Loucy (cell line): ENCODE data around the gene TTC39B.
A peak's percentile ranks its signal among the peaks of the same experiment; 100 is the strongest.

ENCODE experiments used
- H2AFZ ChIP-seq: fragments of 200-600 bp; sonication (generic); 2 replicates; pipeline ENCODE4 v1.6.0; 2016; ENCODE audit warnings: antibody characterized with exemption, mild to moderate bottlenecking, low read length, moderate library complexity
- H3F3A ChIP-seq: fragments of 200-600 bp; 2 replicates; pipeline ENCODE4 v1.6.0; 2016; ENCODE audit warnings: antibody characterized with exemption, low read depth, mild to moderate bottlenecking
- H3K27me3 ChIP-seq: fragments of 200-600 bp; sonication (generic); 2 replicates; pipeline ENCODE4 v1.6.1; 2014; ENCODE audit warnings: low read length, mild to moderate bottlenecking; ENCODE audit not compliant: insufficient read depth, poor library complexity, severe bottlenecking
- H3K36me3 ChIP-seq: fragments of 200-600 bp; sonication (generic); 2 replicates; pipeline ENCODE4 v1.6.1; 2016; ENCODE audit warnings: low read length; ENCODE audit not compliant: insufficient read depth
- H3K4me1 ChIP-seq: fragments of 200-600 bp; sonication (generic); 2 replicates; pipeline ENCODE4 v1.5.1; 2014; ENCODE audit warnings: low read length, mild to moderate bottlenecking; ENCODE audit not compliant: insufficient read depth, poor library complexity, severe bottlenecking
- H3K4me2 ChIP-seq: fragments of 200-600 bp; sonication (generic); 2 replicates; pipeline ENCODE4 v1.6.0; 2014; ENCODE audit warnings: antibody characterized with exemption, low read length, low read depth, mild to moderate bottlenecking; ENCODE audit not compliant: poor library complexity, severe bottlenecking
- H3K4me3 ChIP-seq: fragments of 200-600 bp; sonication (generic); 2 replicates; pipeline ENCODE4 v1.5.1; 2014; ENCODE audit warnings: low read length, mild to moderate bottlenecking, mixed read lengths; ENCODE audit not compliant: poor library complexity, severe bottlenecking
- H3K79me2 ChIP-seq: fragments of 200-600 bp; sonication (generic); 2 replicates; pipeline ENCODE4 v1.6.1; 2014; ENCODE audit warnings: low read length; ENCODE audit not compliant: insufficient read depth
- H3K9ac ChIP-seq: fragments of 200-600 bp; sonication (generic); 2 replicates; pipeline ENCODE4 v1.6.0; 2014; ENCODE audit warnings: mild to moderate bottlenecking, low read depth, low read length, moderate library complexity; ENCODE audit not compliant: poor library complexity, severe bottlenecking
- H3K9me2 ChIP-seq: fragments of 200-600 bp; sonication (generic); replicated peaks from 2 replicates; pipeline ENCODE4 v1.6.1; 2016; ENCODE audit warnings: low read depth, low read length, mixed read lengths
- H3K9me3 ChIP-seq: fragments of 200-600 bp; sonication (generic); 2 replicates; pipeline ENCODE4 v1.6.1; 2014; ENCODE audit warnings: mild to moderate bottlenecking, antibody characterized with exemption, low read length, low read depth; ENCODE audit not compliant: insufficient read depth
- H4K20me1 ChIP-seq: fragments of 200-600 bp; sonication (generic); 2 replicates; pipeline ENCODE4 v1.6.0; 2014; ENCODE audit warnings: antibody characterized with exemption, low read length, mild to moderate bottlenecking; ENCODE audit not compliant: insufficient read depth, poor library complexity, severe bottlenecking
- EZH2phosphoT487 ChIP-seq: fragments of 200-600 bp; IDR thresholded peaks from 2 replicates; pipeline ENCODE4 v1.6.1; 2018; ENCODE audit warnings: antibody characterized with exemption, mild to moderate bottlenecking, moderate library complexity, borderline replicate concordance
- TF ChIP-seq, protein P1 (sequence below): fragments of 200-600 bp; sonication (generic); conservative IDR thresholded peaks from 2 replicates; pipeline ENCODE4 v1.5.1; 2014; ENCODE audit warnings: mild to moderate bottlenecking, antibody characterized with exemption, low read length

Gene TTC39B

DNA sequence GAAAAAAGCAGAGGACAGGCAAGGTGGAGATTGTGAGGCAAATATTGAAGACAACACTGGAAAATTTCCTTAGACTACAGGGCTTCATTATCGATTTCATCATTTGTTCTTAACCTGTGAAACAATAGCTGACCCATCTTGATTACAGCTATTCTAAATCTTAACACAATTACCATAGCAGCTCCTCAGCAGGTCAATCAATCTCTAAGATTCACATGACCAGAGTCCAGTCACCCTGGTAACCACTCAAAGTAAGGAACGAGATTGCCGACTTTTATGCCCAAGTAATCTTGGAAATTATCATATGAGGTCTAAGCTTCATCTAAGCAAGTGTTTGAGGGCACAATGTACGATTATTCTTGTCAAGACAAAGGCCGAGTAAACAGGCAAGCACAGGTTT, 93.8 kb downstream of the TTC39B start:
- H2AFZ ChIP-seq: no peak overlapping the region
- H3K36me3 ChIP-seq: peaks cover 6% of the 10 kb centered on the region; the same call in 1 of the 2 replicates
- H3K9me3 ChIP-seq: no peaks in the 10 kb centered on the region
- no peak for TF ChIP-seq EZH2phosphoT487
- no peaks in the 10 kb centered on the region for H3F3A ChIP-seq
- no peaks in the 10 kb centered on the region for H4K20me1 ChIP-seq
- no peaks in the 10 kb centered on the region for H3K9me2 ChIP-seq
- no peaks in the 10 kb centered on the region for H3K79me2 ChIP-seq
- H3K4me1 ChIP-seq: no peaks in the 10 kb centered on the region
- H3K27me3 ChIP-seq: no peaks in the 10 kb centered on the region
- no peak overlapping the region for H3K4me2 ChIP-seq
- H3K4me3 ChIP-seq: no peak overlapping the region
- H3K9ac ChIP-seq: no peak overlapping the region

DNA sequence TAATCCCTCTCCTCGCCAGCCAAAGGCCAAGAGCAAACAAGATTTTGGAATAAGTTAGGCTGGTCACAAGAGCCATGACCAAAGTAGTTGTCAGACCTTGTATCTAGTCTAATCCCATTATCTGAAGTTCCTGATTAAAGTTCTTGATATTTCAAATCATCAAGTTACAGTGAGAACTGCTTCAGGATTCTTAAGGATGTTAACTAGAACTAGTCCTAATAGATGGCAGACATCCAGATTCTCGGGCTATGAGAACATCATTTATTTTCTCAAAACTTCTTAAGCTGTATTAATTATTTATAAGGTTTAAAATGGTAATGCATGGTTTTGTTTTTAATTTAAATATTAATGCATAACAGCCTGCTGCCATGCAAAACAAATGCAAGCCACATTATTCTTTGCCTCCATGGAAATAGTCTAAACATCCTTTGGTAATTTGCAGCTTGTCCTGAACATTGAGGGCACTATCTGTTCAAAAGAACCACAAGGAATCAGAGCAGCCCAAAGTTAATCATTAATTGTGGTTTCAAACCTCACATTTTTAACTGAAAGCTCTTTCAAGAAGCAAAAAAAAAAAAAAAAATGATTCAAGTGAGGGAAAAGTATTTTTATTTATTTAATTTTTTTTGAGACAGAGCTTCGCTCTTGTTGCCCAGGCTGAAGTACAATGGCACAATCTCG, 95.1 kb downstream of the TTC39B start:
- Histone ChIP-seq H3K36me3 (peaks cover 7% of the 10 kb centered on the region; the same call in 1 of the 2 replicates), H3K27me3 (no peaks in the 10 kb centered on the region), H3K9me2 (no peaks in the 10 kb centered on the region), H2AFZ (no peak overlapping the region), H4K20me1 (no peaks in the 10 kb centered on the region), H3K9me3 (no peaks in the 10 kb centered on the region; the same call in 1 of the 2 replicates), H3K4me3 (no peak overlapping the region), H3K9ac (no peak overlapping the region), H3K4me2 (no peak overlapping the region), H3F3A (no peaks in the 10 kb centered on the region), H3K79me2 (no peaks in the 10 kb centered on the region), H3K4me1 (no peaks in the 10 kb centered on the region)
- no peak for TF ChIP-seq EZH2phosphoT487
- TF ChIP-seq, protein P1, sequence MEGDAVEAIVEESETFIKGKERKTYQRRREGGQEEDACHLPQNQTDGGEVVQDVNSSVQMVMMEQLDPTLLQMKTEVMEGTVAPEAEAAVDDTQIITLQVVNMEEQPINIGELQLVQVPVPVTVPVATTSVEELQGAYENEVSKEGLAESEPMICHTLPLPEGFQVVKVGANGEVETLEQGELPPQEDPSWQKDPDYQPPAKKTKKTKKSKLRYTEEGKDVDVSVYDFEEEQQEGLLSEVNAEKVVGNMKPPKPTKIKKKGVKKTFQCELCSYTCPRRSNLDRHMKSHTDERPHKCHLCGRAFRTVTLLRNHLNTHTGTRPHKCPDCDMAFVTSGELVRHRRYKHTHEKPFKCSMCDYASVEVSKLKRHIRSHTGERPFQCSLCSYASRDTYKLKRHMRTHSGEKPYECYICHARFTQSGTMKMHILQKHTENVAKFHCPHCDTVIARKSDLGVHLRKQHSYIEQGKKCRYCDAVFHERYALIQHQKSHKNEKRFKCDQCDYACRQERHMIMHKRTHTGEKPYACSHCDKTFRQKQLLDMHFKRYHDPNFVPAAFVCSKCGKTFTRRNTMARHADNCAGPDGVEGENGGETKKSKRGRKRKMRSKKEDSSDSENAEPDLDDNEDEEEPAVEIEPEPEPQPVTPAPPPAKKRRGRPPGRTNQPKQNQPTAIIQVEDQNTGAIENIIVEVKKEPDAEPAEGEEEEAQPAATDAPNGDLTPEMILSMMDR: no peak

DNA sequence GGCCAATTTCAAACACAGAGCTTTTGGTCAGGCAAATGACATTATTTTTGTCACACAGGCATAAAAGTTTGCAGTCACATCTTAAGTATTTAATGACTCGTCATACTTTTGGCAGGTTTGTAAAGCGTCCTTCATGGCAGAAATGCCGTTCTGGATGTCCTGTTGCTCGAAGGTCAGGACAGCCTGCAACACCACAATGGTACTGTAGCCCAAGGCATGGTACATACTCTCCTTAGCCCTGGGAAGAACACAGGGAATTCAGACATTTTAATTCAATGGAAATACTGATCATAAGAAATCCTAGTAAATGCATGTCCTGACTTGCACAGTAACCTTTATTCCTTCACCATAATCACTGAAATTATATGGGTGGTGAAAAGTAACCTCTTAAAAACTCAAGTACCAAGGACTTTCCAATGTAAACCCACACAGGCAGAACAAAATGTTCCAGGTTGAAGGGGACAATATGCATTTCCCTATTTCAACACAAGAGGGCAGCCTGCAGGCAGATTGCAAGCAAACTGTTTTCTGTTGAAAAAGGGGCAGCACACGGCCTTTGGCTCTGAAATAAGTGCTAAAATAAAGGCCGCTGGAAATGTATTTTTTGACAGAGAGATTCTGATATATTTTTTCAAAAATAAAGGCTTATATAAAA, 95.7 kb downstream of the TTC39B start:
- H3K4me1 ChIP-seq: no peaks in the 10 kb centered on the region
- H3F3A ChIP-seq: no peaks in the 10 kb centered on the region
- no peak overlapping the region for H3K4me3 ChIP-seq
- H2AFZ ChIP-seq: no peak overlapping the region
- no peaks in the 10 kb centered on the region for H4K20me1 ChIP-seq
- H3K79me2 ChIP-seq: no peaks in the 10 kb centered on the region
- no peaks in the 10 kb centered on the region; the same call in 1 of the 2 replicates for H3K9me3 ChIP-seq
- no peak overlapping the region for H3K9ac ChIP-seq
- no peak overlapping the region for H3K4me2 ChIP-seq
- TF ChIP-seq, protein P1: peak; percentile 90
- TF ChIP-seq EZH2phosphoT487: no peak
- no peaks in the 10 kb centered on the region for H3K9me2 ChIP-seq
- no peaks in the 10 kb centered on the region for H3K27me3 ChIP-seq
- H3K36me3 ChIP-seq: peaks cover 7% of the 10 kb centered on the region; the same call in 1 of the 2 replicates
